ENCODE measurements around the gene ALDH18A1. TPM values are rescaled to one million over a fixed set of nuclear protein-coding genes. Genes with fewer than 3 reads are reported as not detected.

Gene ALDH18A1
- total RNA-seq, 4 donors from 2014 or later, result 2.6 to 6.7 (median 5.7) TPM

GRCh38 chr10:95606922-95607321 is 49.6 kb downstream of the ALDH18A1 start:
- H3K9me3 ChIP-seq, result no peaks in the 10 kb centered on the region
- no peak overlapping the region for H3K27ac ChIP-seq
- H3K4me1 ChIP-seq, result no peaks in the 10 kb centered on the region
- H3K36me3 ChIP-seq, result peaks cover 0 to 12% of the 10 kb centered on the region in 2 donors
- intact Hi-C loops (cut with DNase I; ENCODE audit: low total_unique reads) (loop anchor here (10.0 kb wide), 1 partner anchor 422 kb away; no protein-coding TSS in a partner anchor), in situ Hi-C loops (cut with MboI; ENCODE audit: low sequenced_read_pairs in 4 of 4) (loop anchor here in 3 of 4 donors (10.0 to 25.0 kb wide), 3 partner anchors 232 to 395 kb away; no protein-coding TSS in a partner anchor)
- ATAC-seq (no peak), DNase-seq (no peak)
- no peaks in the 10 kb centered on the region for H3K27me3 ChIP-seq
- no peak for TF ChIP-seq CTCF (IDR thresholded peaks at IDR 0.05 in 4 of 5, conservative IDR thresholded peaks at IDR 0.05 in 1 of 5)
- no peak for TF ChIP-seq POLR2A (IDR thresholded peaks at IDR 0.05)
- H3K4me3 ChIP-seq, result no peak overlapping the region

DNA sequence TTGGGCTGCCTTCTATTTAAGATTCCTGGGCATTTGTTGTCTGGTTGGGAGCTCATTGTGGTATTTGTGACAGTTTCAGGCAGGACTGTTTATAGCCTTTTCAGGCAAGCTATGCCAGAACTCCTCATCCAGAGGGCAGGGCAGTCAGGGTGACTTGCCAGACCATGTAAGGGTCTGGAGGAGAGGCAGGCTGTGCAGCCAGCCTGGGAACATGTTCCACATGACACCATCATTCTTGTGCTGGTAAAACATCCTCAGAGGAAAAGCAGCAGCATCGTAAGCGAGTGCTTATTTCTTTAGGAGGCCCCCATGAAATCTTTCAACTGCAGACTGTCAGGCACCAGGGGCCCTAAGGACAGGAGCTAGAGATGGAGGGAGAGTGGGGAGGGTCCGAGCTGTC is 51.3 kb downstream of the ALDH18A1 start:
- Histone ChIP-seq H3K27ac (no peak overlapping the region), H3K4me1 (peaks cover 9 to 12% of the 10 kb centered on the region in 2 donors), H3K36me3 (peaks cover 0 to 4% of the 10 kb centered on the region in 2 donors), H3K9me3 (no peaks in the 10 kb centered on the region), H3K4me3 (no peak overlapping the region), H3K27me3 (no peaks in the 10 kb centered on the region)
- no peak for TF ChIP-seq POLR2A (IDR thresholded peaks at IDR 0.05)
- no peak for TF ChIP-seq CTCF (IDR thresholded peaks at IDR 0.05 in 4 of 5, conservative IDR thresholded peaks at IDR 0.05 in 1 of 5)
- in situ Hi-C loops (cut with MboI; ENCODE audit: low sequenced_read_pairs in 4 of 4) (loop anchor here in 3 of 4 donors (10.0 to 25.0 kb wide), 3 partner anchors 230 to 393 kb away; no protein-coding TSS in a partner anchor), intact Hi-C loops (cut with DNase I; ENCODE audit: low total_unique reads) (loop anchor here (10.0 kb wide), 1 partner anchor 420 kb away; no protein-coding TSS in a partner anchor)
- ATAC-seq (no peak), DNase-seq (no peak)

DNA sequence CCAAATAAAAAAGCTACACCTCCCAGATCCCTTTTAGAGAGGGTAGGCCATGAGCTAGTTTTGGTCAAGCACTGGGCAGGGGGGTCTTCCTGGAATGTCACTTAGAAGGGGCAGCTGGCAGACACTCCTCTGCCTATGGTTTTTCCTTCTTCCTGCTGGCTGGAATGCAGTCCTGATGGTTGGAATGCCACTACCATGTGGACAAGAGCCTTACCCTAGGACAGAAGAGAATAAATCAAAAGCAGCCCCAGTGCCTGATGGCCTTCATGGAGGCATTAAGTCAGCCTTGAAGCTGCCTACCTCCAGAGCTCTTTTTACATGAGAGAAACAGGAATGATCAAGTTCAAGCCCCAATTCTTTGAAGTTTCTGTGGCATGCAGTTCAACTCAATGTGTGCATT is 51.9 kb downstream of the ALDH18A1 start:
- H3K4me1 ChIP-seq, result peaks cover 10 to 16% of the 10 kb centered on the region in 2 donors
- H3K27me3 ChIP-seq, result no peaks in the 10 kb centered on the region
- DNase-seq, result no peak
- in situ Hi-C loops (cut with MboI; ENCODE audit: low sequenced_read_pairs in 4 of 4) (loop anchor here (5.0 to 25.0 kb wide), 7 partner anchors 172 to 392 kb away; no protein-coding TSS in a partner anchor), intact Hi-C loops (cut with DNase I; ENCODE audit: low total_unique reads) (loop anchor here (10.0 kb wide), 1 partner anchor 420 kb away; no protein-coding TSS in a partner anchor)
- H3K27ac ChIP-seq, result no peak overlapping the region
- no peak for ATAC-seq
- peaks cover 0 to 4% of the 10 kb centered on the region in 2 donors for H3K36me3 ChIP-seq
- no peak for TF ChIP-seq POLR2A (IDR thresholded peaks at IDR 0.05)
- TF ChIP-seq CTCF (IDR thresholded peaks at IDR 0.05 in 4 of 5, conservative IDR thresholded peaks at IDR 0.05 in 1 of 5), result no peak
- no peaks in the 10 kb centered on the region for H3K9me3 ChIP-seq
- H3K4me3 ChIP-seq, result no peak overlapping the region

DNA sequence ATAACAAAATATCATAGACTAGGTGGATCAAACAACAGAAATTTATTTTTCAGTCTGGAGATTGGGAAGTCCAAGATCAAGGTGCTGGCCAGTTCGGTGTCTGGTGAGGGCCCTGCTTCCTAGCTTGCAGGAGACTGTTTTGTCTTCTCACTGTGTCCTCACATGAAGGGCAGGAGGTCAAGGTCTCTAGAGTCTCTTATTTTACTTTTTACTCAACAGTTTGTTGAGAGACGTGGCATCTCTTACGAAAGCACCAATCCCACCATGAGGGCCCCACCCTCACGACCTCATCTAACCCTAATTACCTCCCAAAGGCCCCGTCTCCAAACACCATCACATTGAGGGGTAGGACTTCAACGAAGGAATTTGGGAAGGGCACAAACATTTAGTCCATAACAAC is 54.1 kb downstream of the ALDH18A1 start:
- H3K27me3 ChIP-seq, result no peaks in the 10 kb centered on the region
- TF ChIP-seq CTCF (IDR thresholded peaks at IDR 0.05 in 4 of 5, conservative IDR thresholded peaks at IDR 0.05 in 1 of 5) (no peak), POLR2A (IDR thresholded peaks at IDR 0.05) (no peak)
- no peaks in the 10 kb centered on the region for H3K9me3 ChIP-seq
- DNase-seq, result no peak
- H3K36me3 ChIP-seq, result no peaks in the 10 kb centered on the region
- intact Hi-C loops (cut with DNase I; ENCODE audit: low total_unique reads) (loop anchor here (10.0 kb wide), 1 partner anchor 418 kb away; no protein-coding TSS in a partner anchor), in situ Hi-C loops (cut with MboI; ENCODE audit: low sequenced_read_pairs in 4 of 4) (loop anchor here (5.0 to 25.0 kb wide), 7 partner anchors 170 to 390 kb away; no protein-coding TSS in a partner anchor)
- peaks cover 10 to 16% of the 10 kb centered on the region in 2 donors for H3K4me1 ChIP-seq
- H3K4me3 ChIP-seq, result no peak overlapping the region
- no peak overlapping the region for H3K27ac ChIP-seq
- ATAC-seq, result no peak
